Endothelial cell (in vitro differentiated cells): ENCODE results near the gene FUCA1. TPM values are rescaled to one million over a fixed set of nuclear protein-coding genes. Genes with fewer than 3 reads are reported as not detected.
"Not testable (repeated sequence)": the region's sequence is repeated elsewhere in the genome, so short reads cannot be mapped to it uniquely, and the experiment has no call there.

ENCODE experiments used
- DNase-seq: peaks from one replicate; pipeline ENCODE4 v3.0.0; 2021; ENCODE audit warnings: low spot score
- H3K27ac Mint-ChIP-seq: one replicate; pipeline ENCODE4 v1.8.0; 2021; ENCODE audit warnings: mixed read lengths, inconsistent platforms; ENCODE audit not compliant: unreplicated experiment
- H3K27me3 Mint-ChIP-seq: one replicate; pipeline ENCODE4 v1.8.0; 2021; ENCODE audit warnings: mild to moderate bottlenecking, moderate library complexity, mixed read lengths, inconsistent platforms; ENCODE audit not compliant: unreplicated experiment
- H3K36me3 Mint-ChIP-seq: one replicate; pipeline ENCODE4 v1.8.0; 2021; ENCODE audit warnings: mild to moderate bottlenecking, low read depth, mixed read lengths, inconsistent platforms; ENCODE audit not compliant: unreplicated experiment
- H3K4me1 Mint-ChIP-seq: one replicate; pipeline ENCODE4 v1.8.0; 2021; ENCODE audit warnings: mild to moderate bottlenecking, mixed read lengths, inconsistent platforms; ENCODE audit not compliant: unreplicated experiment
- H3K4me3 Mint-ChIP-seq: one replicate; pipeline ENCODE4 v1.8.0; 2021; ENCODE audit warnings: mild to moderate bottlenecking, mixed read lengths, inconsistent platforms; ENCODE audit not compliant: unreplicated experiment
- H3K9me3 Mint-ChIP-seq: one replicate; pipeline ENCODE4 v1.8.0; 2021; ENCODE audit warnings: mixed read lengths, inconsistent platforms; ENCODE audit not compliant: unreplicated experiment
- total RNA-seq: library from RNA; stranded (reverse); fragmentation: NEBNext Ultra II Directional; extraction: Animal tissue kit (Norgen Biotek cat#: 25700); gene quantifications from one replicate; pipeline ENCODE4 v1.2.1, GENCODE V29; 2021; ENCODE audit not compliant: unreplicated experiment
- TF ChIP-seq, protein P1 (sequence below): fragments of 200-600 bp; sonication (generic); IDR thresholded peaks from one replicate; pipeline ENCODE4 v1.5.0; 2021; ENCODE audit warnings: antibody characterized with exemption; ENCODE audit not compliant: unreplicated experiment

Gene FUCA1
- total RNA-seq, 1 donor from 2014 or later: 6.1 TPM

DNA sequence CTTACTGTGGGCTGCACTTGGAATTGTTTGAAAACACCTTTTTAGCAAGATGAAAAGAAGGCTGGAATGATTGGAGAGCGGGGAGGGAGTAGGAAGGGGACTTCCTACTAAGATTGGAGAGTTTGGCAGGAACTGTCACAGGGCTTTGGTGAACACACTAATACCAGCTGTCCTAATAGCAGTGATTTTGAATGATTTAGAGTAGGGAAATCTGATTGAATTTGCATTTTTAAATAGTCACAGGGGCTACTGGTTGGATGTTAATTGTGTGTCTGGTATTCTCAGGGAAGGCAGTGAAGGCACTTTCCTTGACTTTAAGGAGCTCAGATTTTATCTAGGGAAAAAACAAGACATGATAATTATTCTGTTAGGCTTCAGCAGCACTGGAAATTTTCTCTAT is 40.4 kb downstream of the FUCA1 start:
- Mint-ChIP-seq H3K4me1 (peaks cover 16% of the 10 kb centered on the region), H3K9me3 (no peaks in the 10 kb centered on the region), H3K27me3 (no peaks in the 10 kb centered on the region), H3K36me3 (no peaks in the 10 kb centered on the region), H3K27ac (no peak overlapping the region), H3K4me3 (no peak overlapping the region)
- TF ChIP-seq, protein P1, sequence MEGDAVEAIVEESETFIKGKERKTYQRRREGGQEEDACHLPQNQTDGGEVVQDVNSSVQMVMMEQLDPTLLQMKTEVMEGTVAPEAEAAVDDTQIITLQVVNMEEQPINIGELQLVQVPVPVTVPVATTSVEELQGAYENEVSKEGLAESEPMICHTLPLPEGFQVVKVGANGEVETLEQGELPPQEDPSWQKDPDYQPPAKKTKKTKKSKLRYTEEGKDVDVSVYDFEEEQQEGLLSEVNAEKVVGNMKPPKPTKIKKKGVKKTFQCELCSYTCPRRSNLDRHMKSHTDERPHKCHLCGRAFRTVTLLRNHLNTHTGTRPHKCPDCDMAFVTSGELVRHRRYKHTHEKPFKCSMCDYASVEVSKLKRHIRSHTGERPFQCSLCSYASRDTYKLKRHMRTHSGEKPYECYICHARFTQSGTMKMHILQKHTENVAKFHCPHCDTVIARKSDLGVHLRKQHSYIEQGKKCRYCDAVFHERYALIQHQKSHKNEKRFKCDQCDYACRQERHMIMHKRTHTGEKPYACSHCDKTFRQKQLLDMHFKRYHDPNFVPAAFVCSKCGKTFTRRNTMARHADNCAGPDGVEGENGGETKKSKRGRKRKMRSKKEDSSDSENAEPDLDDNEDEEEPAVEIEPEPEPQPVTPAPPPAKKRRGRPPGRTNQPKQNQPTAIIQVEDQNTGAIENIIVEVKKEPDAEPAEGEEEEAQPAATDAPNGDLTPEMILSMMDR: no peak
- no peak for DNase-seq

DNA sequence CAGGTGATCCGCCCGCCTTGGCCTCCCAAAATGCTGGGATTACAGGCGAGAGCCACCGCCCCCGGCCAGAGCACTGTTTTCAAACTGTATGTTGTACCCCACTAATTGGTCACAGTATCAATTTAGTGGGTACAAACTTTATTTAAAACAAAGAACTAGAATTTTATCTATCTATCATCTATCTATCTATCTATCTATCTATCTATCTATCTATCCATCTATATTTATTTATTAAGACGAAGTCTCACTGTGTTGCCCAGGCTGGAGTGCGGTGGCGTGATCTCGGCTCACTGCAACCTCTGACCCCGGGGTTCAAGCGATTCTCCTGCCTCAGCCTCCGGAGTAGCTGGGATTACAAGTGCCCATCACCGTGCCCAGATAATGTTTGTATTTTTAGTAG is 41.5 kb downstream of the FUCA1 start:
- not testable (repeated sequence) for H3K36me3 Mint-ChIP-seq, H3K9me3 Mint-ChIP-seq, H3K27ac Mint-ChIP-seq, H3K27me3 Mint-ChIP-seq, DNase-seq, H3K4me3 Mint-ChIP-seq
- peaks cover 16% of the 10 kb centered on the region for H3K4me1 Mint-ChIP-seq

DNA sequence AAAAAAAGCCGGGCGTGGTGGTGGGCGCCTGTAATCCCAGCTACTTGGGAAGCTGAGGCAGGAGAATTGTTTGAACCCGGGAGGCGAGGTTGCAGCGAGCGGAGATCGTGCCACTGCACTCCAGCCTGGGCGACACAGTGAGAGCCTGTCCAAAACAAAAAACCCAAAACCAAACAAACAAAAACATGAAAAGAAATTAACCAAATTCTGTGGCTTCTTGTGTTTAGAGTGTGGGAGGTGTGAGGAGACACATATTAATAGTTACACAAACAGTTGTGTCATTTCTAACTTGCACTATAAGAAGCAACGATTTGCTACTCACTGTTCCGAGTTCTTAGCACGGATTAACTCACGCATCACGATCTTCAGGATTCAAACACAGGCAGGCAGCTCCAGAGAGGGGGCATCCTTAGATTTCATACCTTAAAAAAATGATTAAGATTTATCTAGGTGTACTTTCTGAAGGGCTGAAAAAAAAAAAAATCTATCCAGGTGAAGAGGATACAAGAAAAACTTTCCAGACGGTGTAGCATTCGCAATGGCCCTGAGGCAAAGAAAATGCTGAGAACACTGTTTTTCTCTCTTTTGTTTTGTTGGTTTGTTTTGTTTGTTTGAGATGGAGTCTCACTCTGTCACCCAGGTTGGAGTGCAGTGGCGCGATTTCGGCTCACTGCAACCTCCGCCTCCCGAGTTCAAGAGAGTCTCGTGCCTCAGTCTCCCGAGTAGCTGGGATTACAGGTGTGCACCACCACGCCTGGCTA is 42.1 kb downstream of the FUCA1 start:
- DNase-seq: no peak
- Mint-ChIP-seq H3K4me1 (peaks cover 16% of the 10 kb centered on the region), H3K27ac (peak overlapping the region; percentile 89), H3K36me3 (no peaks in the 10 kb centered on the region), H3K9me3 (no peaks in the 10 kb centered on the region), H3K4me3 (peak overlapping the region; percentile 98), H3K27me3 (no peaks in the 10 kb centered on the region)
- TF ChIP-seq, protein P1: no peak

DNA sequence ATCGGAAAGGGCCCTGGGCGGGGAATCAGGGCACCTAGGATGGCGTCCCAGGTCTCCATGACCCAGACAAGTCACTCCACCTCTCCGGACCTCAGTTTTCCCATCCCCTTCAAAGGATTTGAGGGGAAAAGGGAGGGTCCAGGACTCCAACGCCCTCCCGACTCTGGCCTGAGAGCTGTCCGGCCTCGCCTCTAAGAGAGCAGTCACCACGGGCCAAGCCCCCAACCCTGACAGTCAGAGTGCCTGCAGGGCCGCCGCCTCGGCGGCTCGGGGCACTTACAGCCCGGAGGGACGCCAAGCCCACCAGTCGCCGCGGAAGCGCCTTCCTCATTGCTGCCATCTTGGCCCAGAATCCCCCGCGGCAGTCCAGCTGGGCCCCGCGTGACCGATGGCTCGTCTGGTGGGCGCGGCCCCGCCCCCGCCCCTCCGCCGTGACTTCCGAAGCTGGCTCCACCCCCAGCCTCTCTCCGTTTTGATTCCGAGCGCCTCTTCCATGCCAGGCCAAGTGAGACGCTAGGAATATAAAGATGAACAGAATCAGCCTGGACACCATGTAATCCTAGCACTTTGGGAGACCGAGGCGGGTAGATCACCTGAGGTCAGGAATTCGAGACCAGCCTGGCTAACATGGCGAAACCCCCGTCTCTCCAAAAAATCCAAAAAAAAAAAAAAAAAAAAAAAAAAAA is 42.9 kb downstream of the FUCA1 start, which contains the start of gene HMGCL:
TSS of gene HMGCL (minus strand) at position 354 of the 686 bp plus-strand sequence. CDS start at position 340, 14 bp downstream.
- H3K4me3 Mint-ChIP-seq: peak within 1 kb of the TSS; percentile 98
- TF ChIP-seq, protein P1: no peak
- H3K36me3 Mint-ChIP-seq: no peaks in the 10 kb centered on the region
- peaks cover 16% of the 10 kb centered on the region for H3K4me1 Mint-ChIP-seq
- peaks cover 1% of the 10 kb centered on the region for H3K27me3 Mint-ChIP-seq
- H3K27ac Mint-ChIP-seq: peak within 1 kb of the TSS; percentile 96
- H3K9me3 Mint-ChIP-seq: no peaks in the 10 kb centered on the region
- peak; percentile 89 for DNase-seq

DNA sequence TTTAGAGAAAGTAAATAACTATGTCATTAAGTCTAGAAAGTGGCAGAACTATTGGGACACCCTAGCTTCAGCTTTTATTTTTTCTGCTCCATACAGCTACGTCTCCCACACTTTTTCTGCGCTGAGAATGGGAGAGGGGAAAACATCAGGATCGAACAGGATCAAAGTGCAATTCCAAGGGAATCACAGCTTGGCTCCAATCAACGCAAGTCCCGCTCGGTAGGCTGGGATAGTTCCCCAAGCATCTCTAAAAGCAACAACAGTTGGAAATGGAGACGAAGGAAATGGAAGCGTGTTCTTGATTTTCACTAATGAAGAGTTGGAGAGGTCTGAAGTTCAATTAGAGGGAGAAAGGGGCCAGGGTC is 43.4 kb downstream of the FUCA1 start:
- DNase-seq: no peak
- Mint-ChIP-seq H3K4me3 (peak overlapping the region; percentile 98), H3K36me3 (no peaks in the 10 kb centered on the region), H3K27me3 (peaks cover 1% of the 10 kb centered on the region), H3K9me3 (no peaks in the 10 kb centered on the region), H3K4me1 (peaks cover 16% of the 10 kb centered on the region), H3K27ac (peak overlapping the region; percentile 96)
- TF ChIP-seq, protein P1: no peak
